ENCODE measurements around the gene AFDN. TPM values are rescaled to one million over a fixed set of nuclear protein-coding genes. Genes with fewer than 3 reads are reported as not detected.

Gene AFDN
- total RNA-seq, 1 experiment from 2014 or later, result 108 TPM

DNA sequence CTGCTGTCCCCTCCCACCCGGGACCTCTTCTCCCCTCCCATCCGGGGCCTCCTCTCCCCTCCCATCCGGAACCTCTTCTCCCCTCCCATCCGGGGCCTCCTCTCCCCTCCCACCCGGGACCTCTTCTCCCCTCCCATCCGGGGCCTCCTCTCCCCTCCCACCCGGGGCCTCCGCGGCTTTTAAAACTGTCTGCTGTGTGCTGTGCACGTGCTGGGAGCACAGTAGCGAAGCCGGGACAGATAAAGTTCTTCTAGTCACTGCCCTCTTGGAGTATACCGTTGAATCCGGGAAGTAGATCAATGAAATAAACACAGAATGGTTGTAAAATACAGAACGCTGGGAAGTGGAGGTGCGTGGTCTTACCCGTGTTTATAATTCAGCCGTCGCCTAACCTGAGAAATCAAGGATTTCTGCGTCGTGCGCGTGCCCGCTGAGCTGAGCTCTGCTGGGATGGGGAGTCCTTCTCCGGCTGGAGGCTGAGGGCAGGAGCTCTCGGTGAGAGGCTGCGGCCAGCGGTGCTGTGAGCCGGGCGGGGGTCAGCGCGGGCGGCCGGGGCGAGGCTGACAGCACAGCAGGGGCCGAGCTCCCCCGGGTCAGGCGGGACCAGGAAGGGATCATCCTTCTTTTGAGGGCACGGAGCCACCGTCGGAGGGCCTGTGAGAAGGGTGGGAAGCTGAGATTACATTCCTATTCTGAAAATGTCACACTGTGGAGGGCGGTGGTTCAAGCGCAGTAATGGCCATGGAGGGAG lies 151.2 kb downstream of the AFDN start:
- Histone ChIP-seq H3K4me2 (no peak overlapping the region), H3K9me2 (ENCODE audit: insufficient read depth) (no peaks in the 10 kb centered on the region), H3F3A (ENCODE audit: insufficient read depth, low read depth) (no peaks in the 10 kb centered on the region), H4K20me1 (ENCODE audit: insufficient read depth) (peaks cover 8% of the 10 kb centered on the region), H3K27me3 (ENCODE audit: insufficient read depth, low read depth) (peaks cover 28% of the 10 kb centered on the region), H3K4me3 (no peak overlapping the region), H3K36me3 (ENCODE audit: low read depth) (no peaks in the 10 kb centered on the region), H2AFZ (no peak overlapping the region), H3K79me2 (ENCODE audit: low read depth) (no peaks in the 10 kb centered on the region), H3K4me1 (replicated peaks; ENCODE audit: insufficient read depth) (no peaks in the 10 kb centered on the region), H3K9me3 (ENCODE audit: insufficient read depth, low read depth) (no peaks in the 10 kb centered on the region), H3K27ac (no peak overlapping the region)
- intact Hi-C loops (cut with micrococcal nuclease; ENCODE audit: unreplicated experiment), result no loop called here
- POLR2A ChIA-PET (ENCODE audit: unreplicated experiment), result no interaction called here
- CTCF ChIA-PET, result no interaction called here
- no peak for TF ChIP-seq EZH2 (IDR thresholded peaks at IDR 0.05; ENCODE audit: low read depth)
- TF ChIP-seq, protein P1, sequence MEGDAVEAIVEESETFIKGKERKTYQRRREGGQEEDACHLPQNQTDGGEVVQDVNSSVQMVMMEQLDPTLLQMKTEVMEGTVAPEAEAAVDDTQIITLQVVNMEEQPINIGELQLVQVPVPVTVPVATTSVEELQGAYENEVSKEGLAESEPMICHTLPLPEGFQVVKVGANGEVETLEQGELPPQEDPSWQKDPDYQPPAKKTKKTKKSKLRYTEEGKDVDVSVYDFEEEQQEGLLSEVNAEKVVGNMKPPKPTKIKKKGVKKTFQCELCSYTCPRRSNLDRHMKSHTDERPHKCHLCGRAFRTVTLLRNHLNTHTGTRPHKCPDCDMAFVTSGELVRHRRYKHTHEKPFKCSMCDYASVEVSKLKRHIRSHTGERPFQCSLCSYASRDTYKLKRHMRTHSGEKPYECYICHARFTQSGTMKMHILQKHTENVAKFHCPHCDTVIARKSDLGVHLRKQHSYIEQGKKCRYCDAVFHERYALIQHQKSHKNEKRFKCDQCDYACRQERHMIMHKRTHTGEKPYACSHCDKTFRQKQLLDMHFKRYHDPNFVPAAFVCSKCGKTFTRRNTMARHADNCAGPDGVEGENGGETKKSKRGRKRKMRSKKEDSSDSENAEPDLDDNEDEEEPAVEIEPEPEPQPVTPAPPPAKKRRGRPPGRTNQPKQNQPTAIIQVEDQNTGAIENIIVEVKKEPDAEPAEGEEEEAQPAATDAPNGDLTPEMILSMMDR (conservative IDR thresholded peaks at IDR 0.05), result no peak
- DNase-seq, result no peak
- no TSS peak for BruUV-seq (replicated peaks)

DNA sequence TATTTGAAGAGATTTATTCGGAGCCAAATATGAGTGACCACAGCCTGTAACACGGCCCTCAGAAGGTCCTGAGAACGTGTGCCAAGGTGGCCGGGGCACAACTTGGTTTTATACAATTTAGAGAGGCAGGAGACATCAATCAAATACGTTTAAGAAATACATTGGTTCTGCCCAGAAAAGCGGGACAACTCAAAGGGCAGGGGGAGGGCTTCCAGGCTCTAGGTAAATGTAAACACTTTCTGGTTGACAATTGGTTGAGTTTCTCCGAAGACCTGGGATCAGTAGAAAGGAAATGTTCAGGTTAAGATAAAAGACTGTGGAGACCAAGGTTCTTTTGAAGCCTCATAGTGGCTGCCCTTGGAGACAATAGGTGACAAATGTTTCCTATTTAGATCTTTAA lies 151.9 kb downstream of the AFDN start:
- peaks cover 2% of the 10 kb centered on the region; the same call in 1 of the 2 replicates for H4K20me1 ChIP-seq (ENCODE audit: insufficient read depth)
- H3K4me1 ChIP-seq (replicated peaks; ENCODE audit: insufficient read depth), result no peaks in the 10 kb centered on the region
- intact Hi-C loops (cut with micrococcal nuclease; ENCODE audit: unreplicated experiment), result no loop called here
- TF ChIP-seq EZH2 (IDR thresholded peaks at IDR 0.05; ENCODE audit: low read depth), result no peak
- TF ChIP-seq, protein P1 (conservative IDR thresholded peaks at IDR 0.05), result no peak
- peaks cover 28% of the 10 kb centered on the region for H3K27me3 ChIP-seq (ENCODE audit: insufficient read depth, low read depth)
- no peaks in the 10 kb centered on the region for H3K9me3 ChIP-seq (ENCODE audit: insufficient read depth, low read depth)
- CTCF ChIA-PET, result interaction anchor here (0.6 kb wide), 1 partner anchor 142 kb away, joined by 3 read pairs; no protein-coding TSS in a partner anchor
- no peak overlapping the region for H3K4me3 ChIP-seq
- no peaks in the 10 kb centered on the region for H3K9me2 ChIP-seq (ENCODE audit: insufficient read depth)
- no peaks in the 10 kb centered on the region for H3K36me3 ChIP-seq (ENCODE audit: low read depth)
- H3K4me2 ChIP-seq, result no peak overlapping the region
- H3K27ac ChIP-seq, result no peak overlapping the region
- POLR2A ChIA-PET (ENCODE audit: unreplicated experiment), result no interaction called here
- no peak for DNase-seq
- no TSS peak for BruUV-seq (replicated peaks)
- H3F3A ChIP-seq (ENCODE audit: insufficient read depth, low read depth), result no peaks in the 10 kb centered on the region
- no peaks in the 10 kb centered on the region for H3K79me2 ChIP-seq (ENCODE audit: low read depth)
- no peak overlapping the region for H2AFZ ChIP-seq

DNA sequence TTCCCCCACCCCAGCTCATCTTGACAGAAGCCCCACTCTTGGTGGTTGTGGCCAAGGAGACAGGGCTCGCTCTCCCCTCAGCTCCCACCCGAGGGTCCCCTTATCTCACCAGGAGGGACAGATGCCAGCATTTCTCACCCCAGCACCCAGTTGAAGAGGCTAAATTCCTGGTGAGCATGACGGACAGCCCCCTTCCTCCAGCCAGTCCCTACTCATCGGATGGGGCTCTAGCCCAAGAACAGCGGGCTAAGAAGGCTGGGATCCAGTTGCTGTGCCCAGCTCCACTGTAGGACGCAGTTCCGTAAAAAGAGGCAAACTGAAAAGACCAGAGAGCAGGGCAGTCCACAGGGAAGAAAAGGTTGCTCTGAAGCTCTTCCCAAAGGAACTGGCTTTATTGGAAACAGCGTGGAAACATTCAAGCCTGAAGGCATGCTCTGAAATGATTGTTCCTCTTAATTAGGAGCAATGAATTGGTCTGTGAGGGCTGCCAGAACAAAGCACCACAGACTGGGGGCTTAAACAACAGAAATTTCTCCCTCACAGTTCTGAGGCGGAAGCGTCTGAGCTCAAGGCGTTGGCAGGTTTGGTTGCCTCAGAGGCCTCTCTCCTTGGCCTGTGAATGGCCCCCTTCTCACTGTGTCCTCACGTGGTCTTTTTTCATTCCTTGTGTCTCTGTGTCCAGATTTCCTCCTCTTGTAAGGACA lies 152.9 kb downstream of the AFDN start:
- Histone ChIP-seq H3K9me2 (ENCODE audit: insufficient read depth) (no peaks in the 10 kb centered on the region), H4K20me1 (ENCODE audit: insufficient read depth) (no peaks in the 10 kb centered on the region), H3K27ac (no peak overlapping the region), H3K27me3 (ENCODE audit: insufficient read depth, low read depth) (peaks cover 37% of the 10 kb centered on the region), H2AFZ (no peak overlapping the region), H3K4me3 (no peak overlapping the region), H3K36me3 (ENCODE audit: low read depth) (no peaks in the 10 kb centered on the region), H3K4me2 (no peak overlapping the region), H3K9me3 (ENCODE audit: insufficient read depth, low read depth) (no peaks in the 10 kb centered on the region), H3K79me2 (ENCODE audit: low read depth) (no peaks in the 10 kb centered on the region), H3F3A (ENCODE audit: insufficient read depth, low read depth) (no peaks in the 10 kb centered on the region), H3K4me1 (replicated peaks; ENCODE audit: insufficient read depth) (no peaks in the 10 kb centered on the region)
- TF ChIP-seq EZH2 (IDR thresholded peaks at IDR 0.05; ENCODE audit: low read depth), result no peak
- TF ChIP-seq, protein P1 (conservative IDR thresholded peaks at IDR 0.05), result no peak
- DNase-seq, result no peak
- intact Hi-C loops (cut with micrococcal nuclease; ENCODE audit: unreplicated experiment), result no loop called here
- POLR2A ChIA-PET (ENCODE audit: unreplicated experiment), result no interaction called here
- no TSS peak for BruUV-seq (replicated peaks)
- CTCF ChIA-PET, result no interaction called here

Measured in PC-9 (cell line).